GM18951 (cell line): ENCODE measurements around the gene CMTM2.

Source experiments
- POLR2A ChIP-seq: IDR thresholded peaks from 4 replicates; pipeline ENCODE4 v1.6.1; 2011; ENCODE audit warnings: mild to moderate bottlenecking; ENCODE audit not compliant: insufficient read length, insufficient read depth; ENCODE audit errors: extremely low read depth
- in situ Hi-C: fragments of 300-500 bp; cut with MboI; formaldehyde crosslinking; loops from one replicate; pipeline ENCODE4 v1.12.0; 2022; ENCODE audit warnings: low sequenced_read_pairs, mixed read lengths, inconsistent platforms; ENCODE audit not compliant: unreplicated experiment

The CMTM2 gene

GRCh38 chr16:66585481-66586239, 6.4 kb downstream of the CMTM2 start:
- in situ Hi-C loops, result no loop called here
- TF ChIP-seq POLR2A, result no peak

GRCh38 chr16:66587881-66588600, 8.8 kb downstream of the CMTM2 start:
- TF ChIP-seq POLR2A, result no peak
- in situ Hi-C loops, result no loop called here

- in situ Hi-C loops, result no loop called here
- no peak for TF ChIP-seq POLR2A
Observed at GRCh38 chr16:66588981-66589713, 9.9 kb downstream of the CMTM2 start.

- in situ Hi-C loops, result loop anchor here (10.0 kb wide), 1 partner anchor 176 kb away; no protein-coding TSS in a partner anchor
- TF ChIP-seq POLR2A, result no peak
Observed at GRCh38 chr16:66590322-66590721, 11.1 kb downstream of the CMTM2 start.

DNA sequence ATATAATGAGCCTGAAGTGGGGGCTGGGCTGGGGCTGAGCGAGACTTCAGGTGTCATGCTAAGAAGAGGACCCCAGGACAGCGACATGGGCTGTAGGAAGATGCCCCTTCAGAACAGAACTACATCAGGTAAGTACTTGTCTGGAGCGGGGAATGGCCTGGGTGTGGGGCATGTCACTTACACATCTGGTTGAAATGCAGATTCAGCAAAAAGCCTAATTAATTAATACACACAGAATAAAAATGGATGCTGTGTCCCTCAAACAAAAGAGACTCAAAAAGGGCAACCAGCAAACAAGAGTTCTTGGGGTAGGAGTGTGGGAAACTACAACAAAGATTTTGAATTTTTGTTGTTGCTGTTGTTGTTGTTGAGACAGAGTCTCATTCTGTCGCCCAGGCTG, 11.8 kb downstream of the CMTM2 start:
- no peak for TF ChIP-seq POLR2A
- in situ Hi-C loops, result loop anchor here (10.0 kb wide), 1 partner anchor 176 kb away; no protein-coding TSS in a partner anchor

GRCh38 chr16:66592241-66592640, 13.0 kb downstream of the CMTM2 start:
- in situ Hi-C loops, result loop anchor here (10.0 kb wide), 1 partner anchor 177 kb away; no protein-coding TSS in a partner anchor
- TF ChIP-seq POLR2A, result no peak

DNA sequence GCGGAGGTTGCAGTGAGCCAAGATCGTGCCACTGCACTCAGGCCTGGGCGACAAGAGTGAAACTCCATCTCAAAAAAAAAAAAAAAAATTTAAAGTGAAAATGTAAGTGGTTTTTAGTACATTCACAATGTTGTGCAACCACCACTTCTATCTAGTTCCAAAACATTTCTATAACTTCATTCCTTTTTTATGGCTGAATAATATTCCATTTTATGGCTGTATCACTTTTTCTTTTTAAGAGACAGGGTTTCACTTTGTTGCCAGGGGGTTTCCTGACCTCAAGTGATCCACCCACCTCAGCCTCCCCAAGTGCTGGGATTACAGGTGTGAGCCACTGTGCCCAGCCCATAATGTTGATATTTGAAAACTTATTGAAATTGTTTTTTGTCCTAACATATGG, 13.6 kb downstream of the CMTM2 start:
- in situ Hi-C loops, result loop anchor here (10.0 kb wide), 1 partner anchor 178 kb away; no protein-coding TSS in a partner anchor
- TF ChIP-seq POLR2A, result no peak

DNA sequence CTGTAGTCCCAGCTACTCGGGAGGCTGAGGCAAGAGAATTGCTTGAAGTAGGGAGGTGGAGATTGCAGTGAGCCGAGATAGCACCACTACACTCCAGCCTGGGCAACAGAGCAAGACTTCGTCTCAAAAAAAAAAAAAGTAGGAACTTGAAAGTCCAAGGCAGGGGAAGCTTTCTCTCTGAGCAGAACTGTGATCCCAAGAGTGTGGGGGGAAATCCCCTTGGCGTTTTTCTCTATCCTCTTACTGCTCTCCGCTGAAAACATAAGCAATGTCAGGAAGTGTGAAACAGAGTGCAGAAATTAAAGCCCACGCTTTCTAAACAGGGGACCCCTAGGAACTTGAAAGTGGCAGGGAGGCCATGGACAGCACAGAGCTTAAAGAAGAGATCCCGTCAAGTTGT, 15.5 kb downstream of the CMTM2 start:
- in situ Hi-C loops, result loop anchor here (10.0 kb wide), 1 partner anchor 180 kb away; no protein-coding TSS in a partner anchor
- TF ChIP-seq POLR2A, result no peak

DNA sequence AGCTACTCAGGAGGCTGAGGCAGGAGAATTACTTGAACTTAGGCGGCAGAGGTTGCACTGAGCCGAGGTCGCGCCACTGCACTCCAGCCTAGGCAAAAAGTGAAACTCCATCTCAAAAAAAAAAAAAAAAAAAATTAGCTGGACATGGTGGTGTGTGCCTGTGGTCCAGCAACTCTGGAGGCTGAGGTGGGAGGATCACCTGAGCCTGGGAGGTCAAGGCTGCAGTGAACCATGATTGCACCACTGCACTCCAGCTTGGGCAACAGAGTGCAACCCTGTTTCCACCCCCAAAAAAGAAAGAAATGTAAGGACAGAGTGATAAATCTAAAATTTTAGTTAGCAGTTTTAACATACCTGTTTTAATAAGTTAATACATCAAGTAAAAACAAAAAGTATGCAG, 17.3 kb downstream of the CMTM2 start:
- in situ Hi-C loops, result loop anchor here (10.0 kb wide), 1 partner anchor 182 kb away; no protein-coding TSS in a partner anchor

- in situ Hi-C loops, result loop anchor here (10.0 kb wide), 1 partner anchor 182 kb away; no protein-coding TSS in a partner anchor
- TF ChIP-seq POLR2A, result no peak
Observed at GRCh38 chr16:66596986-66597848, 18.0 kb downstream of the CMTM2 start.

GRCh38 chr16:66598111-66598510, 18.8 kb downstream of the CMTM2 start:
- TF ChIP-seq POLR2A, result no peak
- in situ Hi-C loops, result loop anchor here (10.0 kb wide), 1 partner anchor 183 kb away; no protein-coding TSS in a partner anchor

DNA sequence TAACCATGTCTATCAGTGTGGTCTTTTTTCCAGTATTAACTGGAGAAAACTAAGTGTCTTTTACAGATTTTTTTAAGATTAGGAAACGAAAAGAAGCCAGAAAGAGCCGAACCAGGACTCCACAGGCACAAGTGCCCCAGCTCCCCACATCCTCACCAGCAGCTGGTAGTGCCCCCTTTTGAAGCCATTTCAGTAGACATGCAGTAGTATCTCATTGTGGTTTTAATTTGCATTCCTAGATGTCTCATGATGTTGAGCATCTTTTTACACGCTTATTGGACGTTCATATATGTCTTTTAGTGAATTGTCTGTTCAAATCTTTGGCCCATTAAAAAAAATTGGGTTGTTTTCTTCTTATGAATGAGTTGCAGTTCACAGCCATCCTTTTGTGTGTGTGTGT, 20.5 kb downstream of the CMTM2 start:
- in situ Hi-C loops, result loop anchor here (10.0 kb wide), 1 partner anchor 185 kb away; no protein-coding TSS in a partner anchor
- TF ChIP-seq POLR2A, result no peak
